Renal pelvis (tissue), 4 donors: ENCODE data around the gene ADAMTSL2. TPM values are rescaled to one million over a fixed set of nuclear protein-coding genes. Genes with fewer than 3 reads are reported as not detected.

Experiments
- DNase-seq: peaks from one replicate; pipeline ENCODE4 v3.0.0-alpha.2; 2013
- polyA plus RNA-seq, 3 donors: library from polyadenylated mRNA; unstranded; fragments of 120-200 nt; gene quantifications; one replicate each; pipeline ENCODE4 v1.2.1, GENCODE V29; 2013; ENCODE audit not compliant: insufficient read length in 3 of 3

ADAMTSL2 gene
- polyA plus RNA-seq, 3 donors = 1.5 to 1.9 (median 1.6) TPM

GRCh38 chr9:133604214-133604613 lies 69.7 kb downstream of the ADAMTSL2 start:
- DNase-seq = no peak

DNA sequence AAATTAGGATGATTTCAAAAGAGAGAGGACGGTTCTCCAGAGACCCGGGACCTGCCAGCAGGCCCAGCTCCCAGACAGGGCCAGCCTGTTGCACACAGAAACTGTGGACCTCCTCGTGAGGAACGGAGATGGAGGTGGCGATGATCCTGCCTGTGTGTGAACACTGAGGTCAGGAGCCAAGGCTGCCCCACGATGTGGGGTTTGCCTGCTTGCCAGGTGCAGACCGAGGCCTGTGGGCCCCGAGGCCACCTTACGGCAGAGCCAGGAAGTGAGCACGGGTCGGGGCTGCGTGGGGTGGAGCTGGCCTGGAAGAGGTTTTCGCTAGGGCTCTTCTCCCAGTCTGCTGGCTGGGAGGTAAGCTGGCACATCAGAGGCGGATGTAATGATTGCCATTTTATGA lies 70.4 kb downstream of the ADAMTSL2 start:
- no peak for DNase-seq

- DNase-seq = no peak
Measured at GRCh38 chr9:133605446-133605845, 70.9 kb downstream of the ADAMTSL2 start.

DNA sequence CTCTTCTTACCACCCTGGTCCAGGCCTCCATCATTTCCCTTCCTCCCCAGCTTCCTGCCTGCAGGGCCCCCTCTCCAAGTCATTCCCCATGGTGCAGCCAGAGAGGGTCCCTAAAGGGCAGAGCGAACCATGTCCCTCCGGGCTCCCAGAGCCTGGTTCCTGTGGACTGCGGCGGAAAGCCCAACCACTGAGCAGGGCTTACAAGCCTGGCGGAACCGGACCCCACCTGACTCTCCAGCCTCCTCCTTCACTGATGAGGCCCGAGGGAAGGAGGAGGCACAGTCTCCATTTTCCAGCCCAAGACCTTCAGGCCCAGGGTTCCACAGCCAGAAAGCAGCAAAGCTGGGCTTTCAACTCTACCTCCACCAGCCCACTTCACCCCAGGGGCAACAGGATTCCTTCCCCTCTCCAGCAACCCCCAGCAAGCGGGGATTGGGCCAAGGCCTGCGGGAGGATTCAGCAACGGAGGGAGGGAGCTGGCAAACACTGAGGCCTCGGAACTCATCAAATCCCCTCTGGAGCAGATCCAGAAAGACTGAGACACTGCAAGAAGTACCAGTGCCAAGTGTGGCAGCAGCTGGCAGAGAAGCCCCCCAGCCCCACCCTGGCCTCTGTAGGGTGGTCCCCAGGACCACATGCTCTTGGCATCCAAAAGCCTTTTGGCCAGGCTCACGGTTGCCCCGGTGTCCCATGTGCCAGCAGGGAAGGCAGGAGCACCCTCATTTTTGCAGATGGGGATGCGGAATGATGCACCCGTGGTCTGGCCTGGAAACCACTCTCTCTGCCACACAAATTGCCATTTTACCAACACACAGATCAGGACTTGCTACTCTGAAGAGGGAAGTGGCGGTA lies 71.6 kb downstream of the ADAMTSL2 start:
- DNase-seq = no peak

DNA sequence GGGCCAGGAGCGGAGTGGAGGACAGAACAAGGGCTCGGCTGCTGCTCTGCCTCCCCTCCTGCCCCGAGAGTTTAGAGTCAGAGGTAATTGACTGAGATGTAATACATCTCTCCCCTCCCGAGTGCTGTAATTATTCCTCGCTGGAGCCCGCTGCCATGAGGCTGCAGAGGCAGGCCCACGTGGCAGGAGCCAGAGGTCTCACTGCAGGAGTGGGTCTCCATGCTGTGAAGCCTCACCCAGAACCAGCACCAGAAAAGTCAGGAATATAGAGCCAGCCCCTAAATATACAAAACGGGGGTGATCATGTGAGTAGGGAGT lies 72.2 kb downstream of the ADAMTSL2 start:
- DNase-seq = no peak

DNA sequence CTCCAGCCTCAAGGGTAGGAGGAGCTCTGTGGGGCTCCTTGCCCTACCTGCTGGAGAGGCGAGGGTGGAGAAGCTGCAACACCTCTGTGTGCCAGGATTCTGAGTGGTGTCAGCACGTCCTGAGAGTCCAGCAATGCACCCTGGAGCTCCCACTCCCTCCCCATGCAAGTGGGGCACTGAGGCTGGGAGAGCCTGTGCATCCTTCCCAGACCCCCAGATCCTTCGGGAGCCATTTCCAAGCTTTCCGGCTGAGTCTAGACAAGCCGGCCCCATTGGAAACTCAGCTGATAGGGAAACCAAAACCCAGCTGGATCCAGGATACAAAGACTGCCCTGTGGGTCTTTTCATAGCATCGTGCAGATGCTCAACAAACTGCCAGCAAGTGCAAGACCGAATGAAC lies 72.9 kb downstream of the ADAMTSL2 start:
- DNase-seq = no peak

DNA sequence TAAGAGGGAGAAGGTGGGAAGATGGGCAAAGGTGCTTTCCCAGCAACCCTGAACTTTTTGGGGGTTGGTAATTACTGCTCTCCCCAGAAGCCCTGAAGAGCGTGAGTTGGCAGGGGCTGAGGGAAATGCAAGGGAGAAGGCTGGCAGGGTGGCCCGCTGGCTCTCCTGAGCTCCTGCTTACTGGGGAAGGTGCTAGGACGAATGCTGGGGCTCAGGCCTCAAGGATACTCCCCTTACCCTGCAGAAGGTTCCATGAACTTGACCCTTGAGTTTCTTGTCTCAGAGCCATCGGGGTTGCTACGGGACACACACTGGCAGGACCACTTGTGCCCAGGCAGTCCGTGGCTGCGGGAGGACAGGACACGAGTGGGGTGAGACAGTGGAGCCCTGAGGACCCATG lies 73.5 kb downstream of the ADAMTSL2 start:
- no peak for DNase-seq

GRCh38 chr9:133608382-133608781 lies 73.9 kb downstream of the ADAMTSL2 start:
- DNase-seq = no peak

- DNase-seq = no peak
Measured at GRCh38 chr9:133608889-133609288, 74.4 kb downstream of the ADAMTSL2 start.

DNA sequence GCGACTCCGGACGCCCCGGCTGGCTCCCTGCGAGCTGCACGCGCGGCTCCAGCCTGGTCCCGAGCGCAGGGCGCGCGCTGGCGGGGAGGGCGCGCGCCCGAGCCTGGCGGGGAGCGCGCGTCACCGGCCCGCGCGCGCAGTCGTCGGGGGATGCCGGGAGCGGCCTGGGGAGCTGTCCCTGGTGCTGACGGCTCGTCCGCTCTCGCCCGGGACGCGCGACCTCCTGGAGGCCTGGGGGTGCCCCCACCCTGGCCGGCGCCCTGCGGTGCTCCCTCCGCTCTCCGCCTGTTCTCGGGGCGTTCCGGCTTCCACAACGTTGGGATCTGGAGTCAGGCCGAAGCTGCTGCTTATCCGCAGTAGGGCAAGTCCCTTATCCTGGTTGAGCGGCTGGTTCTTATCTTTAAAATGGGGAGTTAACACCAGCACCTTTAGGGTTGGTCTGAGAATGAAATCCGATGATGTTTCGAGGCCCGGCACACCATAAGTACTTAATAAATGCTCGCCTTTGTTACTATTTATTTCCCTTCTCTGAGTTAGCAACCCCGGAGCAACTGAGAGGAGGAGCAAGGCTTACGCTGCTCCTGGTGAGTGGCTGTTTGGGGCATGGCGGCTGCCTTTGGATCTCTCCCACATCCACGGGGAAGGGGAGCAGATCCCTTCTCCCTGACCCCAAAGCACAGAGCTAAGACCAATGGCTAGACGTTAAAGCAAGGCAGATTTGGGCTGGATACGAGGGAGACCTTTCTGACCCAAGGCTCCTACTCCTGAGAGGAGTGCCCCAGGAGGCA lies 75.0 kb downstream of the ADAMTSL2 start, which contains the start of gene FAM163B:
TSS of gene FAM163B (minus strand) at position 79 of the 788 bp plus-strand sequence. CDS start 29,166 bp downstream, outside the sequence.
- DNase-seq = no peak

DNA sequence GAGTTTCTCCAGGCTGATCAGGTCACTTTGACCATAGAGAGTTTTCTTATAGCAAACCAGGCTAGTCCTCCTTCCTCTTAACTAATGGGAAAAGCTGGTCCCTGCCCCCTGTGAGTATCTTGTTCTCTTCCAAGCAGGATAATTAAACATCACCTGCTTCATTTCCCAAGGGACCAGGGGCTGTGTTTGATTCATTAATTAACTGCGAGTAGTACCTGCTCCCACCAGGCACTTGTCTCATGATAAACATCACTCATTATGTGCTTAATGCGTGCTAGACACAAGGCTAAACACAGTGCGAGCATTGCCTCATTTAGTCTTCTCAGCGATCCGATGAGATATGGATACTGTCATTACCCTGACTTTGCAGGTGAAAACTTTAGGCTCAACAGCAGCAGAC lies 76.3 kb downstream of the ADAMTSL2 start:
- no peak for DNase-seq

GRCh38 chr9:133612051-133612450 lies 77.5 kb downstream of the ADAMTSL2 start:
- DNase-seq = no peak

DNA sequence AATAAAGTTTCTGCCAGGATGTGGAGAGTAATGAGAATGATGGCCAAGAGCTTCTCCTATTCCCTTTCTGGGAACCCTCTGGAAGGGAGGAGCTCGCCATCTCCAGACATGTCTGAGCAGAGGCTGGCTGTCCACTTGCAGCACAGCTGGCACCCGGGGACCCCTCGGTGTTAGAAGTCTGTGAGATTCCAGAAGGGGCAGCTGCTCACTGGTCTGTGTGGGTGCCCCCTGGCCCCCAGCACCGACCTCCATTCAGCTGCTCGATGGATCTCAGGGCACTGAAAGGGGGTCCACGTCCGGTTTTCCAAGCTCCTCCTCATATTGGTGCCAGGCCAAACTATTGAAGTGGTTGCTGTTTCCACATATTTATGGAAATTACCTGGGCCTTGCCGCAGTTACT lies 78.3 kb downstream of the ADAMTSL2 start:
- no peak for DNase-seq

DNA sequence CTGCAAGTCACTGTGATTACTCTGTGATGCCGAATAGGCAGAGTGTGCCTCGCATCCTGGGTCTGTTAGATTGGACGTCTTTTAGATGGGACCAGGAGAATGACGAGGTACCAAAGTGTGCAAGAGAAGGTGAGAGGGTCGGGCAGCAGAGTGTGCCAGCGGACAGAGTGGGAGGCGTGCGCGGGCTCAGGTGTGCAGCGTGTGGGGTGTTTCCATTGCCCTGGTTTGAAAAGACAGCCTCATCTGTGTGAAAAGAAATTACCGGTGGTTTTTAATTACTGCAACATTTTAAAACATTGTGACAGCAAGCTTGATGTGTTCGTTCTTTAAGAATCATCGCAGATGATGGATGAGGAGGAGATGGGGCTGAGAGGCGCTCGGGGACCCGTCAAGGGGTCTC lies 78.9 kb downstream of the ADAMTSL2 start:
- no peak for DNase-seq

- no peak for DNase-seq
Measured at GRCh38 chr9:133614056-133614455, 79.6 kb downstream of the ADAMTSL2 start.

DNA sequence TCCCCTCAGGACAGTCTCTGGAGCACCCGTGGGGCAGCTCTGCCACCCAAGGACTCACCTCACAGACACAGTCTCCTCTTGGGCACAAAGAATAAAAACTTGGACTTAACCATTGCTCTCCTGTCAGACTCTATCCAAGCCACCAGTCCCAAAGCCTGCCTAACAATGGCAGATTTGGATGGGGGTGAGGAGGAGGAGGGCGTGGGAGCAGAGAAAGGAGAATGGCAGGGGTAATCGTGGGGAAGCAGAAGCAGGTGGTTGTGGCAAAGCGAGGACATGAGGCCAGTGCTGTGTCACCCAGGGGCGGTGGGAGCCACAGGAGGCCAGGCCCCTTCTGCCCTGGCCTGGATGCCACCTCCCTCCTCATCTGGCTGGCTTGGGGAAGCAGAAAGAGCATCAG lies 80.2 kb downstream of the ADAMTSL2 start:
- DNase-seq = no peak

- DNase-seq = no peak
Measured at GRCh38 chr9:133615186-133615585, 80.7 kb downstream of the ADAMTSL2 start.

- no peak for DNase-seq
Measured at GRCh38 chr9:133615606-133616188, 81.2 kb downstream of the ADAMTSL2 start.

DNA sequence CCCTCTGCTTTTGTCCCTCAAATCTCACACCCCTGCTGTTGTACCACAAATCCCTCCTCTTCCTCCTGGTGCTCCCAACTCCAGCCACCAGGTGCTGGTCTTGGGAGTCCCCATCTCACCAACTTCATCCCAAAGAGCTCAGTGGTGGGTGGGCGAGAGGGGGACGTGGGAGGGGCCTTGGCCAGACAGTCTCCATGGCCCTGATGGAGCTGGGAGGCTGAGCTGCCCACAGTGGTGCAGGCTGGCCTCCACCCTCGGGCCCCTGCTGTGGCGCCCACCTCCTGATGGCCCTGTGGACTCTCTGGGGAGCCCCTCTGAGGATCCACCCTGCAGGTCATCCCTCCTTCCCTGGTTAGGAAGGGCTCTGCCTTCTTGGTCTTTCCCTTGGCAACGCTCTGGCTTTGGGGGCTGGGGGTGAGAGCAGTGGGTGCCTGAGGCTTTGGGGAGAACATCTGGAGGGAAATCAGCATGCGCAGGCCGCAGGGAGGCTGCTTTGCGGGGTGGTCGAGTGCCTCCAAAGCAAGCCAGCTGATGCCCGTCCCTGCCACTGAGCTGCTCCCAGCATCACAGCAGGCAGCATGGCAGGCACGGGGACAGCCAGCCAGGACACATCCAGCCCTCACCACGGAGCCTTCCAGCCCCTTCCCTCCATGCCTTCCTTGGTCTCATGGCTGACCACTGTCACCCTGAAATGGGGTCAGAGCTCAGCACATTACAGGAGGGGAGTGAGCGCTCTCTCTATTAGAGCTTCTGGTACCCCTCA lies 82.3 kb downstream of the ADAMTSL2 start:
- DNase-seq = no peak

GRCh38 chr9:133618726-133619125 lies 84.2 kb downstream of the ADAMTSL2 start:
- no peak for DNase-seq

GRCh38 chr9:133619791-133620190 lies 85.3 kb downstream of the ADAMTSL2 start:
- no peak for DNase-seq

GRCh38 chr9:133621725-133622267 lies 87.3 kb downstream of the ADAMTSL2 start:
- no peak for DNase-seq
